NCI-H146 treated with DMSO at 0.1 percent for 48 hours (cell line): ENCODE measurements around the gene SPCS1.
"Not testable (repeated sequence)": the region's sequence is repeated elsewhere in the genome, so short reads cannot be mapped to it uniquely, and the experiment has no call there.

Experiments used
- DNase-seq: peaks from one replicate; lab custom pipeline; 2025; ENCODE audit not compliant: unreplicated experiment; lab: John Stamatoyannopoulos, UW

SPCS1 gene

DNA sequence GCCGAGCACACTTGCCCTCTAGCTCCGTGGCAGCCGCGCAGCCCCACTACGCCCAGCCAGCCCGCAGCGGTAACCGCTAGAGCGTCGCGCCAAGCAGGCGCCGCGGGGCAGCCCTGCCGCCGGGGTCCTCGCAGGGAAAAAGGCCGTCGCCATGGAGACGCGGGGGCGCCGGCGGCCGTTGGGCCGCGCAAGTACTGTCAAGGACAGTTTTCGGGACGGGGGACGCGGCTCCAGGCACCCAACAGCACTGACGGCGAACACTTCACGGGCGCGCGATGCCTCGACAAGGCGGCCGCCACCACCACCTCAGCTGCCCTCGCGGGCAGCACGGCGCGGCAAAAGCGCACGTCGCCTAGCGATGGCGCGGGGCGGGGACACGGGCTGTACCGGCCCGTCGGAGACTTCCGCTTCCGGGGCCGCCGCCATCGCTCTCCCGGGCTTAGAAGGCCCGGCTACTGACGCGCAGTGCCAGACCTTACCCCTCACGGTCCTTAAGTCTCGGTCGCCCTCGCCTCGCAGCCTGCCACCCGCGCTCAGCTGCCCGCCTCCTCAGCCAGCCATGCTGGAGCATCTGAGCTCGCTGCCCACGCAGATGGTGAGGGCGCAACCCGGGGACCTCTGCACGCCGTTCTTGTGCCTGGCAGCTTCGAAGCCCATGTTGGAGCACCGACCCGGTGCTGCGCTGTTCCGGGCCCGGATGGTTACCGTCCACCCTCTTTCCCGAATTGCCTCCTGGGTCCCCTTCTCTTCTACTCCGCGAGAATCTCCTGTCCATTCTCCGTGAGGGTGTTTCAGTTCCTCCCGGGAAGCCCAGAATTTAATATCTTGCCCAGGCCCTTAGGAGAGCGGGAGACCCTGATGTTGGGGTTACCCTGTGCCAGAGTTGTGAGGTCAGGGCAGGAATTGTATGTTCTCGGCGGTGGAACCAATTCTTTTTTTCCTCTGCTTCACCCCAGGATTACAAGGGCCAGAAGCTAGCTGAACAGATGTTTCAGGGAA is at the start of gene SPCS1, which contains the start of gene GLT8D1:
Gene SPCS1, plus strand, starts transcription at position 419 of the 999 bp plus-strand sequence. Its CDS starts 141 bp downstream, at position 560.
Gene GLT8D1, minus strand, starts transcription at position 104 of the 999 bp plus-strand sequence. CDS start 5,331 bp downstream, outside the sequence.
- DNase-seq, result peak; percentile 70

- DNase-seq, result no peak
Measured at GRCh38 chr3:52660046-52660445, 45.9 kb upstream of the SPCS1 start.

DNA sequence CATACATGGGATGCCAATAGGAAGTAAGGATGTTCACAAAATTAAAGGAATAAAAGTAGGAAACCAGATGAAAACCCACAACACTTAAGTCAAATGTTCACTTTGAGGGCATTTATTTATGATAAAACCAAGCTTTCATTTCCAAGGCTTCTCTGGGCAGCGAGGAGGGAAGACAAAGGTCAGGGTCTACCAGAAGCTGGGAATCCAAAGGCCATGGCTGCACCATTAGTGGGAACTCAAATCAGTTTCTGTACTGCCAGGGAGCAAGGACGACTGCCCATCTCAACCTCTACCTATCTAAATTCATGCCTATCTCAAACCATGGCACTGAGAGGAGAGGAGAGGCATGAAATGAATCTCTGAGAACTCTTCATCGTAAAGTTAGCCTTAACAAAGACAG is 42.8 kb upstream of the SPCS1 start:
- DNase-seq, result no peak

DNA sequence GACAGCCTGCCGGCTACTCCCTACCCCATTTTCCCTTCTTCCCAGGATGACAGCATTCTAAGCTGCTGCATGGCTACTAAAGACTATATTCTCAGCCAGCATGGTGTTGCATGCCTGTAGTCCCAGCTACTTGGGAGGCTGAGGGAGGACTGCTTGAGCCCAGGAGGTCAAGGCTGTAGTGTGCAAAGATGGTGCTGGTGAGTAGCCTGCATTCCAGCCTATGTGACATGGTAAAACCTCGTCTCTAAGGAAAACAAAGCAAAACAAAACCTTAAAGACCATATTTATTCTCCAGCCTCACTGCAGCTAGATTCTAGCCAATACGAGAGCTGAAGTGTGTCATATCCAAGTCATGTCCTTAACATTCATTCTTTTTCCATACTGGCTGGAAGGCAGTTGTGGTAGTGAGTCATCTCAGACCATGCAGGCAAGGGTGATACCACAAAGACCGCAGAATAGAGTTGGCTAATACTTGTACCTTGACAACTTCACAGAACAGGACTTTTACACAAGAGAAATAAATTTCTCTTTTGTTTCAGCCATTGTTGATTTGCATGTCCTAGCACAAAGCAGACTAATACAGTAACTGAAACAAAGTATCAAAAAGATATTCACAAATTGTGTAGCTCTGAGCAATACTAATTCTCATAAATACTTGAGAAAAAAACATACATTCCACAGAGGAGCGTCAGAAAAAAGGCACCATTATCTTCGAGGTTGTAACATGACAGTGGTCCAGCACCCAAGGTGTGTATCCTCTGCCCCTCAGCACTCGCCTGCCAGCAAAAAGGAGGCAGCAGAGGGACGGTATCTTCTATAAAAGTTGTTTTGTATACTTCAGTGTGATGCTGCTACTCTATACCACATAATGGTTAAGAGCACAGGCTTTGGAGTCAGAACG is 35.0 kb upstream of the SPCS1 start:
- DNase-seq, result no peak

DNA sequence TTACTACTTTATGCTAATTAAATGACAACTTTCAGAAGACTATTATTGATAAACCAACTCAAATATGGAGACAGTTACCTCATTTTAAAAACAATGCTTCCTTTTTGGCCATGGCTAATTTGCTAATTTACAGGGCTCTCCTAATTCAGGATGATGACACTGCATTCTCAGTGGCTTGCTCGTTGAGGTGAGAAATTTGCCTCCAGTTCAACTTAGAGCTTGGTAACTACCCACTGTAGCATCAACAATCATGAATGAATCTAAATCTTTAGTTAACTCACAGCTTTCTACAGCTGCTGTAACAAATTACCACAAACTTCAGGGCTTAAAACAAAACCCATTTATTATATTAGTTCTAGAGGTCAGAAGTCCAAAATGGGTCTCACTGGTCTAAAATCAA is 34.2 kb upstream of the SPCS1 start:
- DNase-seq, result no peak

GRCh38 chr3:52676201-52676600 is 29.7 kb upstream of the SPCS1 start:
- not testable (repeated sequence) for DNase-seq

DNA sequence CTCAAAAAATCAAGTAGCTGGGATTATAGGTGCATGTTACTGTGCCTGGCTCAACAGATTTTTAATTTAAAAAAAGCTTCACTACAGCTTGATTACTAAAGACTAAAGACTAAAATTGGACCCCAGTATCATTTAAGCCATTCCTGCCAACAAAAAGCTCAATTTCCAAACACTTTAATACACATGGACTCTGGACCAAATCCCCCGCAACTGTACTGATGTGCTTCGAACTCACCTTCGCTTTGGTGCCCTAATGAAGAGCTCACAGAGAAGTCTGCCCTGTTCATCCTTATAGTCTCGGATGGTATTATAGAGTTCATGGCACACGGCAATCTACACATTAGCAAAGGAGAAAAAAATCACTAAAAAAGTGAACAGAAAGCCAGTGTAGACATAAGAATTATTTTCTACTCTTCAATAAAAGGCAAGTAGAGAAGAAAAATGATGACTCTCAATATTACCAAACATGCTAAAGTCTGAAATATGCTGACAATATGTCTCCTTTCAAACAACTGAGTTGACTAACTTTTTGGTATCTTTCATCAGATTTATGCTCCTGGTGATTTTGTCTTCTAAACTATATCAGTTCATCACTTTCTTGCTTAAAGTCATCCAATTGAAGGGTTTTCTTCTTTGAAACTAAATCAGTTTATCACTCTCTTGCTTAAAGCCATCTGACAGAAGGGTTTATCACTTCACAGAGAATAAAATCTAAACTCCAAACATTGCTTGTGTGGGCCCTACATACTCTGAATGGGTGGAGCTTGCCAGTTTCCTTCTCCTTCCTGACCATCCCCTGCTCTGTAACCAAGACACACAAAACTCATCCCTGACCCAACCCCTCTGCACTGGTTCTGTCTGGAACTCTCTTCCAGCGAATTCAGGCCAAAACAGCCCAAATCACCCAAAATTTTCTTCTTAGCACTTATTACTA is 27.4 kb upstream of the SPCS1 start:
- DNase-seq, result no peak

DNA sequence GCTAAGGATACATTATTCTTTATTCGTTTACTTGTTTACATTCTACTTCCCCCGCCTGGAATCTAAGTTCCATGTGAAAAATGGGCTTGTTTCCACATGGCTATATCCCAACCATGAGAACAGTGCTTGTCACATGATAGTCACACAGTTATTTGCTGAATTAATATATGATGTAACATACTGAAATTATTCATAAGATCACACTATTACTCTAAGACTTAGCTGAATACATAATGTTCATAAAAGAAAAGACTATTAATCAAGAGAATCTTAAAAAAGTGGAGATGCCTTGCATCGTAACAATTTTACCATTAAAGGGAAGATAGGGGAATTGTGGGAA is 26.7 kb upstream of the SPCS1 start:
- no peak for DNase-seq

GRCh38 chr3:52679811-52680210 is 26.1 kb upstream of the SPCS1 start:
- DNase-seq, result no peak

GRCh38 chr3:52681596-52681995 is 24.3 kb upstream of the SPCS1 start:
- no peak for DNase-seq

DNA sequence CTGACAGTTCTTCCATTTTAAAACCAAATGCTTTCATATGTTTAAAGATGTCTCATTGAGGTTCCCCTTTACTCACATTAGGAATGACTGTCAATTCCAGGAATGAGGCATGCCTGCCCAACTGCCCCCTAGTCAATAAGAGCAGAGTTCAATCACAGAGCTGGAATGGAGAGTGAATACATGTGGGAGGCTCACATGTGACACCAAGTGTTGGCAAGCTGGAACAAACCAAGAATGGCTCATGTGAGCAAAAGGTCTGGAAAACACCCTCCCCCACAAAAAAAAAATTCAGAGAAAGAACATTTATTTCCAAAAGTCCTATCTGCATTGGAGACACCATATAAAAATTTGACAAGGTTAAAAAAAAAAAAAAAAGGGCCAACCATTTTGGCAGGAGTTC is 23.9 kb upstream of the SPCS1 start:
- no peak for DNase-seq

- DNase-seq, result no peak
Measured at GRCh38 chr3:52683611-52684010, 22.3 kb upstream of the SPCS1 start.

GRCh38 chr3:52684184-52684583 is 21.7 kb upstream of the SPCS1 start:
- DNase-seq, result no peak

- DNase-seq, result peak; percentile 60
Measured at GRCh38 chr3:52685285-52685708, 20.6 kb upstream of the SPCS1 start.

DNA sequence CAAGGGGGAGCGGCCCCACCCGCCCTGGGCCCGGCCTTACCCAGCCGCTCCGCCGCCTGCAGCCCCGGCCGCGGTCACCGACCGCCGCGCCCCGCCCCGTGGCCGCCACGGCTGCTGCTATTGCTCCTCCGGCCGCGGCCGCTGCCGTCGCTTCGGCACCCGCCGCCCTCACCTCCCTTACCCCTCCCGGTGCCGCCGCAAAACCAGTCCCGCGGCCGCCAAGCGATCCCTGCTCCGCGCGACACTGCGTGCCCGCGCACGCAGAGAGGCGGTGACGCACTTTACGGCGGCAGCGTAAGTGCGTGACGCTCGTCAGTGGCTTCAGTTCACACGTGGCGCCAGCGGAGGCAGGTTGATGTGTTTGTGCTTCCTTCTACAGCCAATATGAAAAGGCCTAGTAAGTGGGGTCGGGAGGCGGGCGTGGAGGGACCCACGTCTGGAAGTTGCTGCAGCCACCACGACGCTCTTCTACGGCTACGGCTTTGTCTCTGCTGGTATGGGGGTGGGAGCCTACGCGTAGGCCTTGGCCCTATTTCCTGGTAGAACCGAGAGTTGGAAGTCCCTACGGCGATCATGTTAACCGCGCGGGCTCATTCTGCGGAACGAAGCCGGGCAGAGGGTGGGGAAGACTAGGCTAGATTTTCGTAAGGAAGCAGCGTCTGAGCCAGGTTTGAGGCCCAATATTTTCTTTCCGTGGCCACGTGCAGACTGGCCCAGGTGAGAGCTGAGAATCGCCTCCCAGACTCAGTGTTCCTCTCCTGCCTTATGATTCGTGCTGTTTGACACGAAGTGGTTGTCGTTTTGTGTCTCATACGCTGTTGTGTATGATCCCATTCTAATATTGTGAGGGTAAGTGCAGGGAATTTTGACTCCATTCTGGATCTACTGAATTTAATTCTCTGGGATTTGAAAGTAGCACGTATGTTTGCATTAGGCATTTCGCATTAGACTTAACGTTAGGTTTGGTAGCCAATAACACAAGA is 19.9 kb upstream of the SPCS1 start, which contains the start of the genes GNL3 and PBRM1:
Gene GNL3, plus strand, starts transcription at position 324 of the 983 bp plus-strand sequence. Its CDS starts 61 bp downstream, at position 385.
Gene PBRM1, minus strand, starts transcription at position 205 of the 983 bp plus-strand sequence.
- peak; percentile 57 for DNase-seq

GRCh38 chr3:52688266-52688665 is 17.6 kb upstream of the SPCS1 start:
- no peak for DNase-seq

GRCh38 chr3:52689151-52689550 is 16.8 kb upstream of the SPCS1 start:
- DNase-seq, result no peak

DNA sequence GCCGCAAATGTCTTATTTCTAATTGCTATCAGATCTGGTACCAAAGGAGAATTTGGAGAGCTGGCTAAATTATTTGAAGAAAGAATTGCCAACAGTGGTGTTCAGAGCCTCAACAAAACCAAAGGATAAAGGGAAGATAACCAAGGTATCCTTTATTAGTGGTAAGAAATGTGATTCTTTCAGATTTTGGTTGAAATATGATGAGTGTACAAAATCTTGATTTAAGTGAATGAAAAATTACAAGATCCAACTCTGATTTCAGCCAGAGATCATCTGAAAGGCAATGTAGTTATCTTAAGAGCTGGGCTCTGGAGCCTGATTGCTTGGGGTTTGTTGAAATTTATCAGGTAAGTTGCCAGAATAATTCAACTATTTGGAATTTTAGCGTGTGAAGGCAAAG is 15.3 kb upstream of the SPCS1 start:
- DNase-seq, result no peak

GRCh38 chr3:52693071-52693470 is 12.8 kb upstream of the SPCS1 start:
- no peak for DNase-seq
